Umbilical cord (tissue), 2 donors: ENCODE measurements around the gene NECAB2. TPM values are rescaled to one million over a fixed set of nuclear protein-coding genes. Genes with fewer than 3 reads are reported as not detected.

Experiments
- DNase-seq: peaks from one replicate; pipeline ENCODE4 v3.0.0-alpha.2; 2015; ENCODE audit warnings: low spot score
- total RNA-seq: library from RNA; depleted of rRNA; stranded (reverse); fragments of >200 nt; gene quantifications from one replicate; pipeline ENCODE4 v1.2.3, GENCODE V29; 2014; ENCODE audit warnings: low replicate concordance; ENCODE audit not compliant: insufficient read depth

The NECAB2 gene
- total RNA-seq, 1 donor from 2014 or later, result 6.5 TPM

DNA sequence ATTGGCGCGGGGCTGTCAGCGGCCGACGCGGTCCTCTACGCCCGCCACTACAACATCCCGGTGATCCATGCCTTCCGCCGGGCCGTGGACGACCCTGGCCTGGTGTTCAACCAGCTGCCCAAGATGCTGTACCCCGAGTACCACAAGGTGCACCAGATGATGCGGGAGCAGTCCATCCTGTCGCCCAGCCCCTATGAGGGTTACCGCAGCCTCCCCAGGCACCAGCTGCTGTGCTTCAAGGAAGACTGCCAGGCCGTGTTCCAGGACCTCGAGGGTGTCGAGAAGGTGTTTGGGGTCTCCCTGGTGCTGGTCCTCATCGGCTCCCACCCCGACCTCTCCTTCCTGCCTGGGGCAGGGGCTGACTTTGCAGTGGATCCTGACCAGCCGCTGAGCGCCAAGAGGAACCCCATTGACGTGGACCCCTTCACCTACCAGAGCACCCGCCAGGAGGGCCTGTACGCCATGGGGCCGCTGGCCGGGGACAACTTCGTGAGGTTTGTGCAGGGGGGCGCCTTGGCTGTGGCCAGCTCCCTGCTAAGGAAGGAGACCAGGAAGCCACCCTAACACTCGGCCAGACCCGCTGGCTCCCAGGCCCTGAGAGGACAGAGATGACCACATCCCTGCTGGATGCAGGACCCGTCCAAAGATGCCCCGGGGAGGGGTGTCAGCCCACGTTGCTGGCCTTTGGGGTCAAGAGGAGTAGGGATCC is 2.4 kb upstream of the NECAB2 start:
- DNase-seq, result no peak

DNA sequence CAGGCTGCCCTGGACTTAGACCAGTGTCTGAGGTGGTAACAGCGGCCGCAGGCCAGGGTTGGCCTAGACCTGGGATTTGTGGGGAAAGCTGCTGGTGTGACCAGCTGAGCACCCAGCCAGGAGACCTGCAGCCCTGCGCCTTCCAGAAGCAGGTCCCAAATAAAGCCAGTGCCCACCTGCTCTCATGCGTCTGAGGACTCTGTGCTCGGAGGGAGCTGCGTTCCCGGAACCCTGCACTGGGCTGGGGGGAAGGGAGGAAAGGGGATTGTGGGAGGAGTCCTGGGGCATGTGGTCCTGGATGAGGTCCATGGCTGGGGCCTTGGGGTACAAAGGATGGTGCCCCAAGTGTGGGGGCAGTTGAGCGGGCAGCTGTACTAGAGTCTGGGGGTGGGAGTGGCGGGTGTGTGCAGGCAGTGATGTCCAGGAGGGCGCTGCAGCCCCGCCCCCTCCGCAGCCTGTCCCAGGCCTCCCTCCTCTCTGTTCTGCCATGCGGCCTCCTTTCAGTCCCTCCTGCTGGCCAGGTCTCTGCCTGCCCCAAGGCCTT is 1.8 kb upstream of the NECAB2 start:
- DNase-seq, result no peak

DNA sequence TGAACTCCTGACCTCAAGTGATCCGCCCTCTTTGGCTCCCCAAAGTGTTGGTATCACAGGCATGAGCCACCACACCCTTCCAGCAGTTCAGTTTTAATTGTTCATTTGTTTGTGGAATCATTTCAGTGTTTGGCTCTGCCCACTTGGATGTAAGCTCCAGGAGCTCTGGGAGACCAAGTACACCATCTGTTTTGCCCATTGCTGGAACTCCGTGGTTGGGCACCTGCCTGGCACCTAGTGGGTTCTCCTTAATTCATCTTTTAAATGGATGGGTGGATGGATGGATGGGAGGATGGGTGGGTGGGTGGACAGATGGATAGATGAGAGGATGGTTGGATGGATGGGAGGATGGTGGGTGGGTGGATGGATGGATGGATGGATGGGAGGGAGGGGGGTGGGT is 953 bp upstream of the NECAB2 start:
- DNase-seq, result no peak

DNA sequence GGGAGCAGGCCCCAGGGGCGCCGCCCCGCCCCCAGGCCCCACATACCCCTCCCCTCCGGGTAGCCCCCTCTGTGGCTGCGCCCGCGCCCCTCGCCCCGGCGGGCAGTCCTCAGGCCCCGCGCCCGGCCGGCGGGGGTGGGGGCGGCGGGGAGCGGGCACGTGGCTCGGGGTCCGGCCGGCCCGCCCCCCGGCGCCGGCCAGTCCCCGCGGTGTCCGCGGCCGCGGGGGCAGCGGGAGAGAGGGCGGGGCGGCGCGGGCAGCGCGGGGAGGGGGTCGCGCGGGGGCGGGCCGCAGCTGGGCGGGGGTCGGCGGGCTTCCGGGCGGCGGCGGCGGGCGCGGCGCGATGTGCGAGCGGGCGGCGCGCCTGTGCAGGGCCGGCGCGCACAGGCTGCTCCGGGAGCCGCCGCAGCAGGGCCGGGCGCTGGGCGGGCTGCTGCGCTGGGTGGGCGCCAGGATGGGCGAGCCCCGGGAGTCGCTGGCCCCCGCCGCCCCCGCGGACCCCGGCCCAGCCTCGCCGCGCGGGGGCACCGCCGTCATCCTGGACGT is 335 bp downstream of the NECAB2 start:
- DNase-seq, result no peak

- no peak for DNase-seq
Observed at GRCh38 chr16:83968891-83969649, 1.0 kb downstream of the NECAB2 start.

DNA sequence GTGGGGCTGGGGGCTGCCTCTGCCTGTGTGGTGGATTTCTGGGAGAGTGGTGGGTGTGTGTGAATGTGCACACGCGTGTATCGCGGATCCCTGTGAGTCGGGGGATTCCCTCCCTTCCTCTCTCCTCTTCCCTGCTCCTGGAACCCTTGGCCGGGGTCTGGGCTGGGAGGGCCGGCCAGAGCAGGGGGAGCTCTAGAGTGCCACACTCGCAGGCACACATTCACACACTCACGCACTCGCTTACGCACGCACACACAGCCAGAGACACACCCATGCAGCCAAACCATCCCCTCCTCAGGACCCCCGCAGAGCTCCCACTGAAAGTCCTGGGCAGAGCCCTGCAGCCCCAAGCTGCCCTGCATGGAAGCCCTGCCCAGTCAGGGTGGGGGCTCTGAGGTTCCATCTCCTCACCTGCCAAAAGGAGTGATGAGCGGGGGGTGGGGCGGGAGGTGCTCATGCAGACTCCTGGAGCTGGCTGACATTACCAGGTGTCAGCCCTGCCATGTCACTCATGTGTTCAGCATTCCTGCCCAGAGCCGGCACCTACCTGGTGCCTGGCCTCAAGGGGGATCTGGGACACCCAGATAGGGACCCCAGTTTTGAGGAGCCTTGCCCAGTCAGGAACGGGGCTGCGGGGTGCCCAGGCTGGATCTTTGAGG is 1.9 kb downstream of the NECAB2 start:
- DNase-seq, result no peak

GRCh38 chr16:83970430-83970815 is 2.4 kb downstream of the NECAB2 start:
- DNase-seq, result no peak

GRCh38 chr16:83971165-83972130 is 3.4 kb downstream of the NECAB2 start:
- DNase-seq, result no peak

- DNase-seq, result no peak
Observed at GRCh38 chr16:83972256-83973008, 4.4 kb downstream of the NECAB2 start.

DNA sequence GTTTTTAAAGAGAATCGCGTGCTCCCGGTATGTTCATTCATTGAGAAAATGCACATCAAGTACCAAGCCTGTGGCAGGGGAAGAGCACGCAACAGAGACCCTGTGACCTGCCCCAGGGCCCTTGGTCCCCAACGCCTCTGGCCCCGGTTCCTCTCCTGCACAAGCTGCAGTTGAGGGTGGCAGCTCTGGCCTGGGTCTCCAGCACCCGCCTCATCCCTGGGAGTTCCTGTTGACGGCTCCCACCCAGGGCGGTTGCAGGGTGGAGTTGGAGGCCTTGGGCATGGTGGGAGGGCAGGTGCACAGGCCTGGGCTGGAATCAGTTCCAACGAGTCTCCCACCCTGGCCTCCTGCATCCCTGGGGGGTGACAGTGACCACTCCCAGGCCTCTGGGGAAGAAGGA is 5.0 kb downstream of the NECAB2 start:
- DNase-seq, result no peak

DNA sequence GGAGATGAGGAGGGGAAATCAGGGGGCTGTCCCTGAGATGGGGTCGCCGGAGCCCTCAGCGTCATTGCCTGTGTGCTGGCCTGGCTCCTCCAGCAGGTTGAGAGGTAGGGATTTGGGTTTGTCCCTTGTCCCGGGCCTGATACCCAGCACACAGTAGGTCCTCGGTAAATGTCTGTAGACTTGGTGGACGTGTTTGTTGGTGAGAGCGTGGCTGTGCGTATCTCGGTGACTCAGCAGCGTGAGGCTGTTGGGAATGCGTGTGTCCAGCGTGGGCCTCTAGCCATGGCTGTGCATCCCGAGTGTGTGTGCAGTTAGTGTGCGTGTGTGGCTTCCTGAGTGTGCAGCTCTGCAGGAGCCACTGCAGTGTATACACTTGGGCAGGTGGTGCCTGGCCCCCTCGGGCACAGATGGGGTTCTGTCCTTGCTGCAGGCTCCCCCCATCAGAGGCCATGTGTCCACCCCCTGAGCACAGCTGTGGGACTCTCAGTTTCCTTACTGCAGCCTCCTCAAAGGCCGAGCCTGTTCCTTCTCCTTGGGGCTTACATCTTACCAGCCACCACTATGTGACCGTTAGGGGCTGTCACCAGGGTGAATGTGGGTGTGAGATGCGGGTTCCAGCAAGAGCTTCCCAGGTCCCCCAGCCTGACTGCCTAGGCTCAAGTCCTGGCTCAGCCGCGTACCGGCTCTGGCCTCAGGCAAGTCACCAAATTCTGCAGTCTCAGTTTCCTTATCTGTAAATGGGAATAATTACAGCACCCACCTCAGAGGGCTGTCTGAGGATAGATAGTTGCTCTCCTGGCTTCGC is 5.7 kb downstream of the NECAB2 start:
- no peak for DNase-seq

GRCh38 chr16:83974475-83974874 is 6.4 kb downstream of the NECAB2 start:
- DNase-seq, result no peak

GRCh38 chr16:83975590-83976260 is 7.7 kb downstream of the NECAB2 start:
- DNase-seq, result no peak

DNA sequence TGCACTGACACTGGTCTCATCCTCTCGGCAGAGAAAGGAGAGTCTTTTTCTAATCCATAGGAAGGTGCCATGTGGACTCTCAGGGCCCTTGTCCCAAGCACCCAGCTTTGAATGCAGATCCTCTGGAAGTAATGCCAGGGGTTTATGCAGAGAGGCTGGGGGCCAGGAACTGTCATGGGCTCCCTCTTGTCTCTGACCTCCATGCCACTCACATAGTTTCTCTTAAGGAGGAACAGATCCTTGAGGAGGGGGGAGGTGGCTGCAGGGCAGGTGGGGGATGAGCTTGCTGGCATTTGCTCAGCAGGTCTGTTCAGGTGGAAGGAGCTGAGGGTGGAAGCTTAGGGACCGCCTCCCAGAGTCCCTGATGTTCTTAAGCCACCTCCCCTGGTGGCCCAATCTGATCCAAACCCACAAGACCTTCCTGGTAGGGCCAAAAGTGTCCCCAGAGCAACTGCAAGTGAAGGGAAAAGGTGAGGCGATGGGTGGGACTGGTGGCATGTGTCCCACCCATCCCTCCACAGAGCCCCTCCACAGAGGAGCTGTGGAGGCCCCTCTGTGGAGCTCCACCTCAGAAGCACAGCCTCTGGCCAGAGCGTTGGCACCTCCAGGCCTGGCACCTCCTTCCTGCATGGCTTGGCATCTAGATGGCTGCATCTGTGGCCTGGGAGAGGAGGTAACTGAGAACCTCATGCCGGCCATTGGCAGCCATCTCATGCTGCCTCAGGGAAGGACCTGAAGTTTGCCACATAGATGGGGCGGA is 9.2 kb downstream of the NECAB2 start:
- DNase-seq, result no peak

- DNase-seq, result no peak
Observed at GRCh38 chr16:83978401-83978904, 10.4 kb downstream of the NECAB2 start.

- no peak for DNase-seq
Observed at GRCh38 chr16:83979441-83979840, 11.4 kb downstream of the NECAB2 start.

GRCh38 chr16:83980794-83981193 is 12.8 kb downstream of the NECAB2 start:
- DNase-seq, result no peak

DNA sequence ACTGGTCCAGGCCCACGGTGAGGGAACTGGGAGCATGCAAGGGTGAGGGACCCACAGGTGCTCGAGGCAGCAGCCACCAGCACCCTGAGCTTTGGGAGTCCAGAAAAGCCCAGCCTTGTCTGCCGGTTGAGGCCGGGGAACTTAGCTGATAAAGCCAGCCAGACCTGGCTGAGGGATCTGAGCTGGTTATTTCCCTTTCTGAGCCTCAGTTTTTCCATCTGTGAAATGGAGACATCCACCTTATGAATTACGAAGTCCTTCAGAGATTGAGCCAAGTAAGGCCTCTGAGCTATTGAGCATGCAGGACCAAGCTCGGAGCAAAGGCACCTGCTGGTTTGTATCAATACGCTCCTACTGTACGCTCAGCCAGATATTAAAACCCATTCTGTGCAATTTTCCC is 13.8 kb downstream of the NECAB2 start:
- DNase-seq, result no peak
